HFF-Myc (cell line): ENCODE results near the gene CA10.

Source experiments
- DNase-seq: peaks from one replicate; pipeline ENCODE4 v3.0.0-alpha.2; 2011; ENCODE audit warnings: low read depth; ENCODE audit errors: extremely low read depth
- H3K4me3 ChIP-seq: replicated peaks from 2 replicates; pipeline ENCODE4 v1.5.1; 2011; ENCODE audit warnings: low read depth, mild to moderate bottlenecking, control low read depth, low read length
- TF ChIP-seq, protein P1 (sequence below): IDR thresholded peaks from 2 replicates; pipeline ENCODE4 v1.5.1; 2012; ENCODE audit warnings: mild to moderate bottlenecking, low read depth, low read length, control low read depth; ENCODE audit errors: missing control alignments

CA10 gene

GRCh38 chr17:51911237-51911636 lies 247.3 kb downstream of the CA10 start:
- TF ChIP-seq, protein P1, sequence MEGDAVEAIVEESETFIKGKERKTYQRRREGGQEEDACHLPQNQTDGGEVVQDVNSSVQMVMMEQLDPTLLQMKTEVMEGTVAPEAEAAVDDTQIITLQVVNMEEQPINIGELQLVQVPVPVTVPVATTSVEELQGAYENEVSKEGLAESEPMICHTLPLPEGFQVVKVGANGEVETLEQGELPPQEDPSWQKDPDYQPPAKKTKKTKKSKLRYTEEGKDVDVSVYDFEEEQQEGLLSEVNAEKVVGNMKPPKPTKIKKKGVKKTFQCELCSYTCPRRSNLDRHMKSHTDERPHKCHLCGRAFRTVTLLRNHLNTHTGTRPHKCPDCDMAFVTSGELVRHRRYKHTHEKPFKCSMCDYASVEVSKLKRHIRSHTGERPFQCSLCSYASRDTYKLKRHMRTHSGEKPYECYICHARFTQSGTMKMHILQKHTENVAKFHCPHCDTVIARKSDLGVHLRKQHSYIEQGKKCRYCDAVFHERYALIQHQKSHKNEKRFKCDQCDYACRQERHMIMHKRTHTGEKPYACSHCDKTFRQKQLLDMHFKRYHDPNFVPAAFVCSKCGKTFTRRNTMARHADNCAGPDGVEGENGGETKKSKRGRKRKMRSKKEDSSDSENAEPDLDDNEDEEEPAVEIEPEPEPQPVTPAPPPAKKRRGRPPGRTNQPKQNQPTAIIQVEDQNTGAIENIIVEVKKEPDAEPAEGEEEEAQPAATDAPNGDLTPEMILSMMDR = no peak
- H3K4me3 ChIP-seq = no peak overlapping the region
- DNase-seq = no peak

DNA sequence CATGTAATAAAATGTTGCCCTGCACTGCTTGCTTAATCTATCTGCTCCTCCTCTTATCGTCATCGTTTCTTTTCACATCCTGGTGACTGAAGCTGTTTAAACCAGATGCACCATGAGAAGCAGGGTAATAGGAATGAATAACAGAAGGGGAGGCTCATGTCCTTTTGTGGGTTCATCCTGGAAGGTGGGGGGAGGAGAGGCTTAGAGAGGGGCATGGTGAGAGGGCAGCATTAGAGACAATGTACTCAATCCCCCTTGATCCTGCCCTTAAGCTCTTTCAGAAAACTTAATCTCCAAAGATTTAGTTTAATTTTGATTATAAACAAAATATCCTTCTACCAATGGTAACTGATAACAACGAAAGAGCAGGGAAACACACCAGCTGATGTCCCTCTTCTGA lies 248.5 kb downstream of the CA10 start:
- TF ChIP-seq, protein P1 = no peak
- no peak overlapping the region for H3K4me3 ChIP-seq
- DNase-seq = no peak

GRCh38 chr17:51908841-51909537 lies 249.5 kb downstream of the CA10 start:
- DNase-seq = no peak
- TF ChIP-seq, protein P1 = no peak
- H3K4me3 ChIP-seq = no peak overlapping the region

DNA sequence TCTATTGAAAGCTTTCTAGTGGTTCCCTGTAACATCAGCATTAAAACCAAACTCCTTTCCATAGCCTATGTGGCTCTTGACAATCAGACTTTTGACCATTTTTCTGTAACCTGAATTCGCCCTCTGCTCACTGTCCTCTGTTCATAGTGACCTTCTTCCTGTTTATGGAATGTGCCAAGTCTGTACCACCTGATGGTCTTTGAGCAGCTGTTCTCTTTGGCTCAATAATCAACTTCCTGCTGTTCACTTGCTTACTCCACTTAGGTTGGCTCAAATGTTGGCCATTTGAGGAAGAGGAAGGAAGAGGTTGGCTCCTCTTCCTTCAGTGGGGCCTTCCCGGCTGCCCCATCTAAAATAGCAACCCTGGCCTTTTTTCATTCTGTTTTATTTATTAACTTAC lies 251.5 kb downstream of the CA10 start:
- TF ChIP-seq, protein P1 = no peak
- H3K4me3 ChIP-seq = no peak overlapping the region
- no peak for DNase-seq

DNA sequence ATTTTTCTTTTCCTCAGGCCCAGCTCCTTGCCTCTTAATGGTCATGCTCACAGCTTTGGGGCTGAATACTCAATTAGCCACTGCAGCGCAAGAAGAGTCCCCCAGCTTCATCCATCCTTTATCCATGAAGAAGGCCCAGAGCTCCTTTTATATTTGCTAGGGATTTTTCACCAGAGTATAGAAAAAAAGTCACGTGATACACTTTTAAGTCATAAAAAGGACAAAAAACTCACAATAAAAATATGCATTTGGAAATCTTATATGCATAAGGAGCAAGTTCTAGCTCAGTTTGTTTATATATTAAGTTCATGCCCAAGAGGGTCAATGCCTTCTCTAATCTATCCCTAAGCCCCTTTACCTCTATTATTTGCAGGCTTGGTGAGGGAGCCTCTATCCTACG lies 254.1 kb downstream of the CA10 start:
- no peak for DNase-seq
- TF ChIP-seq, protein P1 = no peak

DNA sequence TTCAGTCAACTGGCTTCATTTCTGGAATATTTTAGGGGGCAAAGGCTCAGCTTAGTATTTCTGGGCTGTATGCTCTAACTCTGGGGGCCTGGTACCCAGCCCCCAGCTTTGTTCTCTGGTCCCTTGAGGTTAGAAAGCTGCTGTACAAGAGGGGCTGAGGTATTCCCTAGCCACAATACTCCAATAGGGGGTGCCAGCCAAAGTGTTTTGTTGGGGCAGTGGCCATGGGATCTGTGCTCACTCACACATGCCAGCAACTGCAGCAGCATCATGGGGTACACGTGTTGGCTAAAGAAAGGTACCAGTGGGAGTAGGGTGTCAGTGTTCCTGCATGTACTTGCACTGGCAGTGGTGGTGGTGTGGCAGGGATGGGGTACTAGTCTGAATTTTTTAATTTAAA lies 257.3 kb downstream of the CA10 start:
- no peak overlapping the region for H3K4me3 ChIP-seq
- DNase-seq = no peak
- TF ChIP-seq, protein P1 = no peak

More for the DNA sequence above, 254.1 kb downstream of the CA10 start:
- no peak overlapping the region for H3K4me3 ChIP-seq

DNA sequence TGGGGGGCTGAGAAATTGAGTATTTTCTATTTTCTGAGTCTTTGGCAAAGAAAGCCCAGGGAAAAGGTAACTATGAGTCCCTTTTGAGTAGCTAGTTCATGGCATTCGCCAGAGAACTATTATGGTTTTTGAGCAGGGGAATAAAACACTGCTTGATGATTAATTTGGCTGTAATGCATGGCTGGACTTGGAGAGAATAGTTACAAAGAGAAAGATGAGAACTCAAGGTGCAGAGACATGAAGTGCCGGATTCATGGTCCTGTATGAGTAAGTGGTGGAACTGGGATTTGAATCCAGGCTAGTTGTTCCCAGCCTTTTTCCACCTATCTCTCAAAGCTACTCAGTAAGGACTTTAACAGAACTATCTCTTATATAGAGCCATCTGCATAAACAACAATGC lies 266.6 kb downstream of the CA10 start:
- DNase-seq = no peak
- TF ChIP-seq, protein P1 = no peak
- H3K4me3 ChIP-seq = no peak overlapping the region
